Tongue (tissue), 2 donors: Measurements from ENCODE around the gene C21orf91. TPM values are rescaled to one million over a fixed set of nuclear protein-coding genes. Genes with fewer than 3 reads are reported as not detected.

Source experiments
- DNase-seq: peaks from one replicate; pipeline ENCODE4 v3.0.0-alpha.2; 2015
- total RNA-seq: library from RNA; depleted of rRNA; stranded (reverse); fragments of >200 nt; gene quantifications from one replicate; pipeline ENCODE4 v1.2.3, GENCODE V29; 2014

C21orf91 gene
- total RNA-seq, 1 donor from 2014 or later = 31.1 TPM

- DNase-seq = no peak
Observed at GRCh38 chr21:17797967-17798366, 21.2 kb downstream of the C21orf91 start.

GRCh38 chr21:17796503-17796902, 22.7 kb downstream of the C21orf91 start:
- DNase-seq = no peak

GRCh38 chr21:17796037-17796403, 23.1 kb downstream of the C21orf91 start:
- no peak for DNase-seq

GRCh38 chr21:17795146-17796036, 23.8 kb downstream of the C21orf91 start:
- no peak for DNase-seq

GRCh38 chr21:17794518-17795145, 24.5 kb downstream of the C21orf91 start:
- no peak for DNase-seq

GRCh38 chr21:17793246-17794123, 25.7 kb downstream of the C21orf91 start:
- DNase-seq = no peak

GRCh38 chr21:17789656-17790055, 29.5 kb downstream of the C21orf91 start:
- no peak for DNase-seq

- no peak for DNase-seq
Observed at GRCh38 chr21:17789069-17789468, 30.1 kb downstream of the C21orf91 start.

GRCh38 chr21:17786851-17787181, 32.3 kb downstream of the C21orf91 start:
- DNase-seq = no peak

GRCh38 chr21:17786071-17786850, 32.9 kb downstream of the C21orf91 start:
- DNase-seq = no peak

- DNase-seq = no peak
Observed at GRCh38 chr21:17785403-17785788, 33.8 kb downstream of the C21orf91 start.

- no peak for DNase-seq
Observed at GRCh38 chr21:17784604-17785402, 34.4 kb downstream of the C21orf91 start.

GRCh38 chr21:17784180-17784598, 35.0 kb downstream of the C21orf91 start:
- DNase-seq = no peak

- DNase-seq = no peak
Observed at GRCh38 chr21:17783481-17784179, 35.5 kb downstream of the C21orf91 start.

- DNase-seq = no peak
Observed at GRCh38 chr21:17783003-17783402, 36.2 kb downstream of the C21orf91 start.

GRCh38 chr21:17782051-17782450, 37.1 kb downstream of the C21orf91 start:
- no peak for DNase-seq

GRCh38 chr21:17781524-17781923, 37.6 kb downstream of the C21orf91 start:
- DNase-seq = no peak

GRCh38 chr21:17780539-17780938, 38.6 kb downstream of the C21orf91 start:
- no peak for DNase-seq

GRCh38 chr21:17779980-17780379, 39.2 kb downstream of the C21orf91 start:
- DNase-seq = no peak

GRCh38 chr21:17779496-17779895, 39.7 kb downstream of the C21orf91 start:
- no peak for DNase-seq
